Fibroblast of lung (primary cell): Measurements from ENCODE around the gene THEM4. TPM values are rescaled to one million over a fixed set of nuclear protein-coding genes. Genes with fewer than 3 reads are reported as not detected.

Experiments used
- DNase-seq, 2 donors: peaks; one replicate each; pipeline versions ENCODE4 v3.0.0 to v3.0.0-alpha.2; 2010; ENCODE audit warnings: low read depth in 2 of 2
- H2AFZ ChIP-seq: 2 replicates; pipeline ENCODE4 v1.5.1; 2012; ENCODE audit warnings: low read length, control low read depth, inconsistent platforms
- H3K27ac ChIP-seq: 2 replicates; pipeline ENCODE4 v1.5.1; 2011; ENCODE audit warnings: low read length, control low read depth; ENCODE audit not compliant: insufficient read depth
- H3K27me3 ChIP-seq: 2 replicates; pipeline ENCODE4 v1.5.1; 2011; ENCODE audit warnings: mild to moderate bottlenecking, low read length; ENCODE audit not compliant: control insufficient read depth, insufficient read depth
- H3K36me3 ChIP-seq: 2 replicates; pipeline ENCODE4 v1.5.1; 2011; ENCODE audit warnings: low read length; ENCODE audit not compliant: control insufficient read depth, insufficient read depth
- H3K4me1 ChIP-seq: 2 replicates; pipeline ENCODE4 v1.5.1; 2011; ENCODE audit warnings: low read length; ENCODE audit not compliant: control insufficient read depth, insufficient read depth; ENCODE audit errors: extremely low read depth
- H3K4me2 ChIP-seq: 2 replicates; pipeline ENCODE4 v1.5.1; 2011; ENCODE audit warnings: low read length, control low read depth; ENCODE audit not compliant: insufficient read depth; ENCODE audit errors: extremely low read depth
- H3K4me3 ChIP-seq, 4 experiments: fragments of 200-600 bp in 1 of 4; sonication (generic) in 1 of 4; replicated peaks in 1 of 4; 2 replicates each; pipeline ENCODE4 v1.5.1; 2011 to 2016; ENCODE audit warnings: low read length in 4 of 4, low read depth in 3 of 4, mild to moderate bottlenecking in 3 of 4, control low read depth in 2 of 4, inconsistent platforms in 1 of 4, mixed read lengths in 1 of 4; ENCODE audit not compliant: insufficient read depth in 1 of 4; ENCODE audit errors: control extremely low read depth in 1 of 4
- H3K79me2 ChIP-seq: 2 replicates; pipeline ENCODE4 v1.5.1; 2012; ENCODE audit warnings: mild to moderate bottlenecking, low read length, inconsistent platforms; ENCODE audit not compliant: control insufficient read depth, insufficient read depth
- H3K9ac ChIP-seq: 2 replicates; pipeline ENCODE4 v1.5.1; 2011; ENCODE audit warnings: mild to moderate bottlenecking, low read length, control low read depth; ENCODE audit not compliant: insufficient read depth
- H3K9me3 ChIP-seq: 2 replicates; pipeline ENCODE4 v1.5.1; 2012; ENCODE audit warnings: low read depth, low read length; ENCODE audit not compliant: control insufficient read depth, insufficient read depth
- H4K20me1 ChIP-seq: 2 replicates; pipeline ENCODE4 v1.5.1; 2011; ENCODE audit warnings: low read length; ENCODE audit not compliant: control insufficient read depth, insufficient read depth; ENCODE audit errors: extremely low read depth
- EZH2 ChIP-seq: IDR thresholded peaks from 2 replicates; pipeline ENCODE4 v1.5.1; 2012; ENCODE audit warnings: low read length, control low read depth, mild to moderate bottlenecking; ENCODE audit errors: missing control alignments
- polyA plus RNA-seq, 2 donors: library from polyadenylated mRNA; depleted of rRNA in 1 of 2; stranded (reverse) in 1 of 2; unstranded in 1 of 2; fragments of >200 nt; gene quantifications; 2 replicates each; pipeline ENCODE4 v1.2.1, GENCODE V29; 2011 to 2012; ENCODE audit warnings: missing spikeins in 1 of 2
- total RNA-seq: library from RNA; depleted of rRNA; stranded (reverse); fragments of >200 nt; gene quantifications from 2 replicates; pipeline ENCODE4 v1.2.1, GENCODE V29; 2014
- TF ChIP-seq, protein P1 (sequence below), 2 donors: IDR thresholded peaks in 1 of 2; conservative IDR thresholded peaks in 1 of 2; 1 replicate in 1 of 2; 2 replicates in 1 of 2; pipeline ENCODE4 v1.5.1; 2011 to 2012; ENCODE audit warnings: low read length in 2 of 2, control low read depth in 1 of 2, inconsistent platforms in 1 of 2, low read depth in 1 of 2, mild to moderate bottlenecking in 1 of 2

The THEM4 gene
- total and polyA plus RNA-seq, 2 donors (not counting 1 experiment from before 2014, with no cell fraction given) = 6.4 to 18.7 TPM

DNA sequence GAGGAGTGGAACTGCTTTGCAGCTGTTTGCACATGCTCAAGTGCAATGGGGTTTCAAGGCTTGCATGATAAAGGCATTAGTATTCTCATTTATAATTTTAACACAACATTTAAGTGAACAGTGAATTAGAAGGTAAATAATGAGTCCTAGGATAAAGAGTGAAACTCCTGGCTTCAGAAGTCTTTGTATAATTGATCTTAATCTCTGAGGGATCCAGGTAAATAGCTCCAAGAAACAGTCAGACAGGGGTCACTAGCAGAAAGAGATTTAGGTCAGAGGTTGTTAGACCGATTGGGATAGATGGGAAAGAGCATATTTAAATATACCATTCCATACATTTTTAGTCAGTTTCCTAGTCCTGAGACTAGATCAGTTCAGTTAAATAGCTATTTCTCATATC is 14.1 kb upstream of the THEM4 start:
- H3K4me3 ChIP-seq = no peak overlapping the region
- no peaks in the 10 kb centered on the region for H3K79me2 ChIP-seq
- H2AFZ ChIP-seq = no peak overlapping the region
- no peaks in the 10 kb centered on the region for H4K20me1 ChIP-seq
- no peaks in the 10 kb centered on the region for H3K9me3 ChIP-seq
- DNase-seq = no peak
- H3K27me3 ChIP-seq = peaks cover 5% of the 10 kb centered on the region
- H3K36me3 ChIP-seq = no peaks in the 10 kb centered on the region
- no peak for TF ChIP-seq EZH2
- TF ChIP-seq, protein P1, sequence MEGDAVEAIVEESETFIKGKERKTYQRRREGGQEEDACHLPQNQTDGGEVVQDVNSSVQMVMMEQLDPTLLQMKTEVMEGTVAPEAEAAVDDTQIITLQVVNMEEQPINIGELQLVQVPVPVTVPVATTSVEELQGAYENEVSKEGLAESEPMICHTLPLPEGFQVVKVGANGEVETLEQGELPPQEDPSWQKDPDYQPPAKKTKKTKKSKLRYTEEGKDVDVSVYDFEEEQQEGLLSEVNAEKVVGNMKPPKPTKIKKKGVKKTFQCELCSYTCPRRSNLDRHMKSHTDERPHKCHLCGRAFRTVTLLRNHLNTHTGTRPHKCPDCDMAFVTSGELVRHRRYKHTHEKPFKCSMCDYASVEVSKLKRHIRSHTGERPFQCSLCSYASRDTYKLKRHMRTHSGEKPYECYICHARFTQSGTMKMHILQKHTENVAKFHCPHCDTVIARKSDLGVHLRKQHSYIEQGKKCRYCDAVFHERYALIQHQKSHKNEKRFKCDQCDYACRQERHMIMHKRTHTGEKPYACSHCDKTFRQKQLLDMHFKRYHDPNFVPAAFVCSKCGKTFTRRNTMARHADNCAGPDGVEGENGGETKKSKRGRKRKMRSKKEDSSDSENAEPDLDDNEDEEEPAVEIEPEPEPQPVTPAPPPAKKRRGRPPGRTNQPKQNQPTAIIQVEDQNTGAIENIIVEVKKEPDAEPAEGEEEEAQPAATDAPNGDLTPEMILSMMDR (conservative IDR thresholded peaks at IDR 0.05 in 1 of 2, IDR thresholded peaks at IDR 0.05 in 1 of 2; ENCODE audit: low read depth in 1 of 2, low read length in 2 of 2) = no peak
- H3K4me1 ChIP-seq = no peaks in the 10 kb centered on the region
- no peak overlapping the region for H3K4me2 ChIP-seq
- no peak overlapping the region for H3K27ac ChIP-seq
- no peak overlapping the region for H3K9ac ChIP-seq

DNA sequence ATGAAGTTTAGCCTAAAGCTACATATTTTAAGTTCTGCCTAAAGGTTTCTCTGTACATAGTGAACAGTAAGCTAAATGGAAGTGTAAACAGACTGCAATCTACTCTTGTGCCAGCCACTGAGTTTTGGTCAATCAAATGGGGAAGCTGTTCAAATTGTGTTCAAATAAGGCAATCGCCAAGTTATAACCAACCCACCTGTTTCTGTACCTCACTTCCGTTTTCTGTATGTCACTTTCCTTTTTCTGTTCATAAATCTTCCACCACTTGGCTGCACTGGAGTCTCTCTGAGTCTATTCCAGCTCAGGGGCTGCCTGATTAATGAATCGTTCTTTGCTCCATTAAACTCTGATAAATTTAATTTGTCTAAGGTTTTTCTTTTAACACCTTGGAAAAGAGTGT is 10.8 kb upstream of the THEM4 start:
- Histone ChIP-seq H3K79me2 (no peaks in the 10 kb centered on the region), H3K9ac (no peak overlapping the region), H2AFZ (no peak overlapping the region), H4K20me1 (no peaks in the 10 kb centered on the region), H3K4me3 (no peak overlapping the region), H3K4me2 (no peak overlapping the region), H3K27me3 (peaks cover 5% of the 10 kb centered on the region), H3K27ac (no peak overlapping the region), H3K4me1 (no peaks in the 10 kb centered on the region), H3K9me3 (no peaks in the 10 kb centered on the region), H3K36me3 (no peaks in the 10 kb centered on the region)
- TF ChIP-seq, protein P1 (conservative IDR thresholded peaks at IDR 0.05 in 1 of 2, IDR thresholded peaks at IDR 0.05 in 1 of 2; ENCODE audit: low read depth in 1 of 2, low read length in 2 of 2) = no peak
- TF ChIP-seq EZH2 = no peak
- no peak for DNase-seq

DNA sequence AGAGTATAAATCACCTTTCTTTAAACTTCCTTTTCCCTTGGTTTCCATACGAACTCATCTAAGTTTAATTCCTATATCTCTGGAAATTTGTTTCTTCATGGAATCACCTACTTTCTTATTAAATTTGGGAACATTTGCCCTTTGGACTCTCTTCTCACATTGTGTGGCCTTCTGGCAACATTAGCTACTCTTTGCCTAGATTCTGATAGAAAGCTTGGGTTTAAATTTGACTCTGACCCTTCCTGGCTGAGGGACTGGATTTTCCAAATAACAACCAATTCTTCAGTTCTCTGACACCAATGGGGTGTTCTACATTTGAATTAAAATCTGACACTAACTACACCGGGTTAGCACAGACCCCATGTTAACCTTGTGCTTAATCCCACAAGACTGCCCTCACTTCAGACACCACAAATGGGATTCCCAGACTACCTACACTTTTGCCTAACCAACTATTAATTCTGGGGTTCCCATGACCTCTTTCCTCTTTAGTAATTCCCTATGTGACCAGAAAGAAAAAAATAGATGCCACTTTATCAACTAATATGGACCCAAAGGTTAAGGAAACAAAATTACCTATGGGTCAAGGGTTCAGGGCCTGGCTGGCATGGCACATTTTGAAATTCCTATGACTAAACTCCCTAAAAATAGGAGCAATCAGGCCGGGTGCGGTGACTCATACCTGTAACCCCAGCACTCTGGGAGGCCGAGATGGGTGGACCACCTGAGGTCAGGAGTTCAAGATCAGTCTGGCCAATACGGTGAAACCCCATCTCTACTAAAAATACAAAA is 9.7 kb upstream of the THEM4 start:
- Histone ChIP-seq H3K4me2 (no peak overlapping the region), H3K4me3 (no peak overlapping the region), H3K27ac (no peak overlapping the region), H3K27me3 (peaks cover 5% of the 10 kb centered on the region), H2AFZ (no peak overlapping the region), H3K9me3 (no peaks in the 10 kb centered on the region), H3K79me2 (no peaks in the 10 kb centered on the region), H3K36me3 (no peaks in the 10 kb centered on the region), H4K20me1 (no peaks in the 10 kb centered on the region), H3K4me1 (no peaks in the 10 kb centered on the region), H3K9ac (no peak overlapping the region)
- no peak for DNase-seq
- no peak for TF ChIP-seq EZH2
- TF ChIP-seq, protein P1 (conservative IDR thresholded peaks at IDR 0.05 in 1 of 2, IDR thresholded peaks at IDR 0.05 in 1 of 2; ENCODE audit: low read depth in 1 of 2, low read length in 2 of 2) = no peak
